ENCODE results near the gene AEN.

AEN gene, protein sequence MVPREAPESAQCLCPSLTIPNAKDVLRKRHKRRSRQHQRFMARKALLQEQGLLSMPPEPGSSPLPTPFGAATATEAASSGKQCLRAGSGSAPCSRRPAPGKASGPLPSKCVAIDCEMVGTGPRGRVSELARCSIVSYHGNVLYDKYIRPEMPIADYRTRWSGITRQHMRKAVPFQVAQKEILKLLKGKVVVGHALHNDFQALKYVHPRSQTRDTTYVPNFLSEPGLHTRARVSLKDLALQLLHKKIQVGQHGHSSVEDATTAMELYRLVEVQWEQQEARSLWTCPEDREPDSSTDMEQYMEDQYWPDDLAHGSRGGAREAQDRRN

DNA sequence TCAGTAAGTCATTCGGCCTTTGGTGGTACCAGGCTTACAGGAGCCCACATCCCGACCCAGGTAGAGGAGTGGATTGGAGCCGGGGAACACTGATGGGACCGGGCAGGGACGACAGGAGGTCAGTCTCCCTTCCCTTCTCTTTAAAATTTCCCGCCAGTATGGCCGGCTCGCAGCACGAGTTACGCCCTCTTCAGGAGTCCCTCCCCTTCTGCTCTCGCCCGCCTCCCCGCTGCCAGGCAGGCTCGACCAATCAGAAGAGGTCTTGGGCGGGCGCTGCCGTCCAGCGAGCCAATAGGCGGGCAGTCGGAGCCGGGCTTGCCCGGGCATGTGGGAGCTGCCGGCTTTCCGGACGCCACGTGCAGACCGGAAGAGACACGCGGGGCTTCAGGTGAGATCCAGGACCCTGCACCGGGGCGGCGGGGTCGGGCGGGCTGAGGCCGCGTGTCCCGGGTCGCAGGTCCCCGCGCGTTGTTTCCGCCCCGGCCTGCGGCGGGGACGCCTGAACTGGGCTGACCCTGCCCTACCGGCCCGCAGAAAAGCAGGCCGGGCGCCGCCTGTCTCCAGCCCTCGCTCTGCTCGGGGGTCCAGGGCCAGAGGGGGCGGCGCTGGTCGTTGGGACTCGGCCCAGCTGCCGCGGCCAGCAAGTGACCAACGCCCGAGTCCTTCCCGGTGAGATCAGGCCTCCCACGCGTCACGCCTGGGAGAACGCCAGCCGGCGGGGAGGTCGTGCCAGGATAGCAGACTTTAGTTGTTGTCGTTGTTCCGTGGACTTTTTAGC, at the start of gene AEN:
Gene AEN, plus strand, starts transcription at position 346 of the 778 bp plus-strand sequence. CDS start 4,870 bp downstream, outside the sequence.
- peak; percentile 96 for DNase-seq

DNA sequence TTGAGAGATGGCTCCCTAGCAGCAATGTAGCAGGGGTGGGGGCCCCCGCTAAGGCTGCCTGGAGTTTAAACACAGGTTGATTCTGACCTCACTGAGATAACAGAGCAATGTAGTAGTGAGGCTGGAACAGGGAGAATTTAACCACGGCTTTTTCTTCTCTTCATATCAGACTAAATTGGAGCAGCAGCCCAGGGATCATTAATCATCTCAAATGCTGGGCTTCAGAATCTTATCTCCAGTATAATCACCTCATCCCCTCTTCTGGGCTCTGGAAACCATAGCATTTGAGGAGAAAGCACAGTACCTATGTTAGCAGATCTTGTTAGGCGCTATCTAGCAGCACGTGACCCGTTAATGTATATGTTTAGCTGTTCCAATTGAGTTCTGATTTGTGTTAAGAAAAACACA, 49.3 kb upstream of the AEN start:
- no peak for DNase-seq

DNA sequence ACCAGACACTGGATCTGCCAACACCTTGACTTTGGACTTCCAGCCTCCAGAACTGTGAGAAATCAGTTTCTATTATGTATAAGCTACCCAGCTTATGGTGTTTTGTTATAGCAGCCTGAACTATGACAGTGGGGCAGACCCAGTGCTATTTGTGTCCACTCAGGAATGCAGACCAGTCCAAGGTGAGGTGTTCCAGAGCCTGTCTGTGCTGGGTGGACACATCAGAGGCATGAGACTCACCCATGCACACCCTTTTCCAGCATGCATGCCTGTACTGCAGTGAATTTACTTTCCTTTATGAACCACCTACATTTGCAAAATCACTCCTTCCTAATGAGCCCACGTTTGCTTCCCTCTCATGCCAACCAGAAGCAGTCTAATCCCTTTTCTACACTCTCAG, 47.1 kb upstream of the AEN start:
- no peak for DNase-seq

DNA sequence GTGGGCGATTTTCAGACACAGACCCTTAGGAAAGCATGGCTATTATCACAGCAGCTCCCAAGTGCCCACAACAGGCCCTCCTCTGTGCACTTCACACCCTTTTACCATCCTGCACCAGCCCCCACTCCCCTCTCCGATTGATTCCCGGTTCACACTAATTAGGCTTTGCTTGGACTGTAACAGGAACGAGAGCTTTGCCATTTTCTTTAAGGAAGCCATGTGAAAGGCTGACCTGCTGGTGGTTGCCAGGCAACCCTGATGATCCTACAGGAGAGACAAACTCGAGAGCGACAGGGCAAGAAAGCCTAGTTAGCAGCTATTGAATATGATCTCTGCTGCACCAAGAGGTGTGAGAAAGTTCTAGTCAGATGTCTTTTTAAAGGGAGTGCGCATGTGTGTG, 46.5 kb upstream of the AEN start:
- no peak for DNase-seq

DNA sequence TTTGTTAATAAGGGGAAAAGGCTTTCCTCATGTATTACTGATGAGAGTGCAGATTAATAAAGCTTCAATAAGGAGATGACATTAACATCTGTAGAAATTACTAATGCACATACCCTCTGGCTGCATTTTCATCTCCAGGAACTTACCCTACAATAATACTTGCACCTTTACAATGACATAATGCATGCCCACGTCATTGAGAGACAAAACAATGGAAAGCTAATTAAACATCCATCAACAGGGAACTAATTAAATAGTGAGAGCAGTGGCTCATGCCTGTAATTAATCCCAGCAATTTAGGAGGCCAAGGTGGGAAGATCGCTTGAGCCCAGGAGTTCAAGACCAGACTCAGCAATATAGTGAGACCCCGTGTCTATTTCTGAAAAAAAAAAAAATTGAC, 41.8 kb upstream of the AEN start:
- DNase-seq, result no peak

DNA sequence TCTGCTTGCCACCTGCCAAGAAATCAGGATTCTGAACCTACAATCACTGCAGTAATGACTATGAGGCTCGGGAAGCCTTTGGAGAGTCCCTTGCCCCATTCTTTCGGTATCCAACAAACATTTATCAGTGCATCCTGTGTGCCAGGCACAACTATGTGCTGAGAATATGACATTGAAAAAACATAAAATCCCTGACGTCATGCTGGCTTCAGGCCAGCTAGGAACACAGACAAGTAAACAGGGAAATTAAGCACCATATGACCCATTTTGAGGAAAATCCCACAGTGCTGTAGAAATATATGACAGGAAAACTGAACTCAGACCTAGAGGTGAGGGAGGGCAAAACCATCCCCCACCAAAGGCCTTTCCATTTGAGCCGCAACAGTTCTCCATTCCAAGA, 40.6 kb upstream of the AEN start:
- no peak for DNase-seq

DNA sequence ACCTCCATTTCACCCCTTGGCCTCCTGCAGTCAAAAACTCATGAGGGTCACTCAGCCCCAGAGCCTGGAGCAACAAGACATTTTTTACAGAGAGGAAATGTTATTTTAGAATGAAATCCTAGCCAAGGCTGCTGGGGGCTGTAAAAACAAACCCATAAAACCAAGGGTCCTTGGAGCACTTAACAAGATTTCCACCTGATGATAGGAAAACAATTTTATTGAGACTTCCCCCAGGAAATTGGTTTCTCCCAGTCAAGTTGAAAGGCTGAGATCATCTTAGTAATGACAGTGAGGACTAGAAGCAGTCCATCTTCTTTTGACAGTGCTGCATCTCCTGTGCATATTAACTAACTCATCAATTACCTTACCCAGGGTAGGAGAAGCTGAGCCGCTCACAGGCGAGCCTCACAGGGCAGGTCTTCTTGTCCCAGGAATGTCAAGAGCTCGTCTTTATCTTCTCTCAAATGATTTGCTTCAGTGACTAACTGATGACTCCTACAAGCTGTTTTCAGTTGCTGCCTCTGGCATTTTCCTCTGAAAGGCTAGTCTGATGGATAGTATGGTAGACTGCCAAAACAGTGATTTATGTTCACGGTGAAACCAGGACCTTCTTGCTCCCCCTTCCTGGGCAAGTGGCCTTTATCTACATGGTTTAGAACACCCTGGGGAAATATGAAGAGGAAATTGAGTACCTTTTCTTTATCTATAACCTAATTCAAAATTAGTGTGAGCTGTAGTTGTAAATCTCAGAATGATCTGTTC, 34.6 kb upstream of the AEN start:
- no peak for DNase-seq

DNA sequence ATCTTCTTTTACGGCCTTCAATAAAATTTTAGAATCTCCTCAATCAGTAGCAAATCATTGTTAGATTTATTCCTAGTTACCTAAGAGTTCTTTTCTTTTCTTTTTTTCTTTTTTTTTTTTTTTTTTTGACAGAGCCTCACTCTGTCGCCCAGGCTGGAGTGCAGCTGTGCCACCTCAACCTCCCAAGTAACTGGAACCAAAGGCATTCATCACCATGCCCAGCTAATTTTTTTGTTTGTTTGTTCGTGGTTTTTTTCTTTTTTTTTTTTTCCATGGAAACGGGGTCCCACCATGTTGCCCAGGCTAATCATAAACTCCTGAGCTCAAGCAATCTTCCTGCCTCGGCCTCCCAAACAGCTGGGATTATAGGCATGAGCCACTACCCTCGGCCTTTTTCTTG, 30.4 kb upstream of the AEN start:
- DNase-seq, result no peak

DNA sequence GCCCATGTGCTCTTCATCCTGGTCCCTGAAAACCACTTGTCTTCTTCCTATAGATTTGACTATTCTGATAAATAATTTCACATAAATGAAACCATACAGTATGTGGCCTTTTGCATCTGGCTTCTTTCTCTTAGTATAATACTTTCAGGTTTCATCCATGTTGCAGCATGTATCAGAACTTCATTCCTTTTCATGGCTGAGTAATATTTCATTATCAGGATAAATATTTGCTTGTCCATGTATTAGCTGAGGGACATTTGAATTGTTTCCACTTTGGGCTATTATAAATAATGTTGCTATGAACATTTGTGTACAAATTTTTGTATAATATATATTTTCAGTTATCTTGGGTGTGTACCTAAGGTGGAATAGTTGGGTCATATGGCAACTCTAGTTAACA, 29.8 kb upstream of the AEN start:
- DNase-seq, result no peak

DNA sequence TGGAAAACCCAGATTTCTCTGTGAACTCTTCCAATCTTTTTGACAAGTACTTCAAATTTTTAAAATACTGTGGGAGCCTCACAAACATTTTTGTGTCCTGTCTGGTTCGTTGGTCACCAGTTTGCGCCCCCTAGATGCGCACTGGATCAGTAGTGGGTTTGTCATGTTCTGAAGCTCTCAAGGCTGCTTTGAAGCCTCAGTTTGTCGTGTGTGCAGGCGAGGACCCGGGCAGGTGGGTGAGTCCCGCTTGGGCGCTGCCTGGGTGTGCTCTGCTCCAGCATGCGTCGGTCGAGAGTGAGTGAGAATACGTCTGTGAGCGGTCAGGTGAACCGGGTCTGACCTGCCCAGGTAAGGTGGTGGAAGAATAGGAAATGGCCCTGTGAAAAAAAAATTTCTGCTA, 17.3 kb upstream of the AEN start:
- DNase-seq, result no peak

DNA sequence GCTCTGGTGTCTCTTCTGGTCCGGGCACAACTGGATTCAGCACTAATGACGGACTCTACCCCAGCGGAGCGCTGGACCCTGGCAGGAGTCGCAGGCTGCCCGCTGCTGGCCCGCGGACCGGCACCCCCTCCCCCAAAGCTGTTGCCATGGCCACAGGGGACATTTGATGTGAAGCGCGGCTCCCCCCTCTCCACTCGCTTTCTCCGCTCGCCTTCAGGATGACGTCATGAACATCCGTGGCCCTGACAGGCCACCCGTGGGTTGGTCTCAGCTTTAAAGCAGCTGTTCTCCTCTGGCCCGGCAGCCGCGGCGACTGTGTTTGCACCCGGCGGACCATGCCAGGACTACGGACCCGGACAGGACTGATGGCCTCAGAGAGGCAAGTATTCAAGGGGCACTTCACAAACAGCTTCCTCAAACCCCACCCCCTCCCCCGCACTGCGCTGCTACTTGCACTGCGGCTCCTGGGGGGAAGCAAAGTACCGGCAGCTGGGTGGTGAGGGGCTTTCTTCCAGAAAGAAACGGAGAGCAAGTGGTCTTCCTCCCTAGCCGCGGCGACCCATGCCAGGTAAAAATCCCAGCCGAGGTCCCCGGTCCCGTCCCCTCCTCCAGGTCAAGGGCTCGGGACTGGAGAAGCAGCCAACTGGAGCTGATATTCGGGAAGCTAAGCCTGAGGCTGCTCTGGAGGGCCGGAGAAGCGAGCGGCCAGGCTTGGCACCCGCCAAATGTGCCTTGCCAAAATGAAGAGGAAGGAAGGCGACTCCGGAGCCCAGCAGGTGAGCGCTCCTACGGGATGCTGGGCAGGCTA, 16.6 kb upstream of the AEN start:
- no peak for DNase-seq

DNA sequence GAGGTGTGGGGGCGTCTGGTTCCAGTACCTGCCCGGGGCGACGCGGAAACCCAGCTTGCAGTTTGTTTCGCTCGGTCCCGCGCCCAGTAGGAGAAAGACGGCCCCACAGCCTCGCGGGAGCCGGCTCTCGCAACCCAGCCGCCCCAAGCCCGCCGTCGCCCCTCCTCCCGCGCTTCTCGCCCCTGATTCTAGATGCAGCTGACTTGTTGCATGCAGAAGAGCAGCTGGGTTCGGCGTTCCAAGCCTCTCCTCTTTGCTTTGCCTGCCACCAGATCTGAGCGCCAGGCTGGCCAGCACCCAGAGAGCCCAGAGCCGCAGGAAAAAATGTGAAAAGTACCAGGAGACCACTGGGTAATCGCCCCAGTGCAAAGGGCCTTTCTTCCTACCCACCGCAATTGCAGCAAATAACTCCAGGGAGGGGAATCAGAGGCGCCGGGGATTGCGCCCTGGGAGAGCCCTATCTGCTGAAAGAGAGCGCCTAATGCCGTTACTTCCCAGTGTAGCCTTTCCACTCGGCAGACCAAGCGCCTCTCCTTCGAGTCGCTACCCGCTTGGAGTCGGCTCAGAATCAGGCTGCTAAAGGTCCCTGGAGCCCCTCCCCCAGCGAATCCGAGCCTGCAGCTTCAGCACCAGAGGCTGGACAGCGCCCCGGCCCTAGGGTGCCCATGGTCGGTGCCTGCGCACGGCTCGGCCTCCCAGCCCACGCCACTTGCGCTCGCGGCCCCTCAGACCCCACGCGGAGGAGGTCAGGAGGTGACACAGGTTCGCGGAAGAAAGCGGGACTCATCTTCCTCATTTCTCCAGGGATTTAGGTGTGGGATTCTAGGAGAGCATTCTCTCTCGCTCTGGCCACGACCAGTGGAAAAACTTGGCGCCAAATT, 15.7 kb upstream of the AEN start:
- peak; percentile 67 for DNase-seq

DNA sequence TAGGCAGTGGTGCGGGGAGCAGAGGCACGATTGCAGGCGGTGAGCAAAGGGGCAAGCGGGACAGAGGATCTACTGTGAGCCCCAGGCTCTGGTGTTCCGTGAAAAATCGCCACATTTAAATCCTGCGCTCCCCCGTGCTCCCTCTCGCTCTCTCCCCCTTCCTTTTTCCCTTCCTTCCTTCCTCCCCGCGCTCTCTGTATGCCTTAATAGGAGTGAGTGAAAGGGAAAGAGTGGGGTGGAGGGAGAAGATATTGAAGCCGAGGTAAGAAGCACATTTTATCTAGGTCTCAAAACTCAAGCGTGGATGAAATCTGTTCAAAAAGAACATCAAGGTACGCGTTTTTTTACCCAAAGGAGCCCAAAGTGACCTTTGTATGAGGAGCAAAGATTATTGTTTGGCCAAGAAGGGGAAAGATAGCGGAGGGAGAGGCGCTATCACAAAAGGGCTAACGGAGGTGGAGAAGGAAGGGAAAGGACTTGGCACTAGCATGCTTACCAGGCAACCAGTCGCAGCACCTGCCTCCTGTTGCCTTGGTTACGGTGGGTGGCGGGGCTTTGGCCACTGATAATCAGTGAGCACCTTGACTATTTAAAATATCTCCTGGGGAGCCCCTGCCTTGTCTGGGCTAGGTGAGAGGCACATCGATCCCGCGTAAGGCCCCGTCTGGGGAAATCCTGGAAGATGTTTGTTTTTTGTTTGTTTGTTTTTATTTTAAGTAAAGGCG, 14.9 kb upstream of the AEN start:
- DNase-seq, result no peak

DNA sequence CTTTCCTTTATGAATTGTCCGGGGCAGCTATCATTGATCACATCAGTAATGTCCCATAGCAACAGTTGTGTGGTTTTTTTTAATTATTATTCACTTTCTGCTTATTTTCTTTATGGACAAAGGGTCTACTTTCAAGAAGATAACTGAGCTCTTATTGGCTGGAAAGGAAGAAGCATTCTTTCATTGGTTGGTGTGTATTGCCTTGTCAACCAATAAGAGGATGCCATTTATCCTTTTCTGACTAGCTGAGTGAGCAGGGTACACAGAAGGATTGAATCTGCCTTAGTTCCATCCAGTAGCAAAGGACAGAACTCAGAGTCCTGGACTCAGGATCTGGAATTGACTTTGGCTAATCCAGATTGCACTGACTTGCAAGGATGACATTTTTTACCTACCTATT, 13.2 kb upstream of the AEN start:
- no peak for DNase-seq

DNA sequence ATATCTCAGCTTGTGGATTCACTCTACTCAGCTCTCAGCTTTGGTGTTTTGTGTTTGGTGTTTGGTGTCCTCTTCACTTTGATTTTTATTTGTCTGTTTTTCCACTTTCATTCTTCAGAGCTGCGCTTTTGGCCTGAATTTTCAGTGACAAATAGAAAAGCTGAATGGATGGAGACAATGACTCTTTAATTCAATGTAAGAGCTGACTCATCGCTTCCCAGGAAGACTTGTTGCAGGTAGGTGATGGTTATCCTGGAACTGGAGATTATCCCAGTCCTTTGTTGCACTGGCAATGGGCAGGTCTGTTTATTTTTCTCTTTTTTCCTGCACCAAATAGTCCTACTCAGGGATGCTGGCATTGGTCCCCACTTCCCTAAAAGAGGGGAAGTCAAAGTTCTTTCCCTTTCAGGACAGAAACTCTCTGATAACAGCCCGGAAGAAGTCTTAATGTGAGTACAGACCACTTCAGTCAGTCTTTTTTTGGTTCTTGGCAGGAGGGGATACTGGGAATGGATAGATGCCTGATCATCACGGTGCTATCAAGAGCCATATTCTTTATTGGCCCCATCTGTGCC, 12.4 kb upstream of the AEN start:
- no peak for DNase-seq

DNA sequence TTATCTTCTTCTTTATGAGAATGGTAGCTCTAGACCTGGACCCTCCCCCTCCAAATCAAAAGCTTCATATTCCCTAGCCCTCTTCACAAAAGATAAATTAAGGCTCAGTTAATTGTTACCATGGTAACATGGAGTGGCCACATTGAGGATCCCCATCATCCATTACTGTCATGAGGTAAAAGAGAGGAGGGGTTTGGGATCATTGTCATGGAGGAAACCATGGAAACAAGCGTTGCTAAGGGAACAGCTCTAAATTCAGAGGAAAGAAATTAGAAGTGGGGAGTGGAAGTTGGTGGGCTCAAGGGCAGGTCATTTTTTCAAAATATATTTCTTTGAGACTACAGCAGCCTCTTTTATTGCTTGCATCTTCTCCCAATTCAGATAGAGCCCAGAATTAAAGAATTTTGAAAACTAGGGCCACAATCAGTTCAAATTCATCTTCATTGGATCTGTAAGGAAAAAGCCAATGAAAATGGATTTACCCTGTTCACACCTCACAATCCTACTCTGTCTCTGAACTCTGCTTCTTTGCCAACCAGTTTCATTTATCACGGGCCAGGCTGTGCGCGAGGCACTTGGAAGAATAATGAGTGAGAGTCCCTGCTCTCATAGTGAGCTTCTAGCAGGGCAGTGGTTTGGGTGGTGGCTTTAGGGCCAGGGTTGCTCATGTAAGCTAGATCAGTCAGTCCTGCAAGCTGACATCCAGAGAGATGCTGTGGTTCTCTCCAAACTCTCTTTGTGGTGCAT, 11.6 kb upstream of the AEN start:
- no peak for DNase-seq

DNA sequence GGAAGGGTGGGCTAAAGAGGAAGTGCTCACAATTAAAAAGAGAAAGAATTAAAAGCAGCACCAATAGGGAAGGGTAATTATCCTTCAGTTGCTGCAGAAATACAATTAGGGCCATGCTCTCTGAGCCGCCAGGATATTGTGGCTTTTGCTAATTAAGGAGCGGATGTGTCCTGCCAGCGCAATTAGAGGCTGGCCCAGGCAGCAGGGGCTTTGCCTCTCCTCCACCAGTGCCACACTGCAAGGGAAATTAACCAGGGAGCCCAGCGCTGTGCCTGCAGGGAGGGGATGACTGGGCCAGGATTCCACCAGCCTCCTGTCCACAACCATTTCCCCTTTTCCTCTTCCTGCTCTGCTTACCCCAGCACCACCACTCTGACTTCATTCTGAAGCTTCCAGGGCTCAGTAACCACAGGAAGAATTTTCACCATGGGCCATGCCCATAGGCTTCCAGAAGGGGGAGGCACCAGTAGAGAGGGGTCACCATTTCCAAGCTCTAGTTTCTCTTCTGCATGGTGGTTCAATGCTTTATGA, 10.4 kb upstream of the AEN start:
- no peak for DNase-seq

DNA sequence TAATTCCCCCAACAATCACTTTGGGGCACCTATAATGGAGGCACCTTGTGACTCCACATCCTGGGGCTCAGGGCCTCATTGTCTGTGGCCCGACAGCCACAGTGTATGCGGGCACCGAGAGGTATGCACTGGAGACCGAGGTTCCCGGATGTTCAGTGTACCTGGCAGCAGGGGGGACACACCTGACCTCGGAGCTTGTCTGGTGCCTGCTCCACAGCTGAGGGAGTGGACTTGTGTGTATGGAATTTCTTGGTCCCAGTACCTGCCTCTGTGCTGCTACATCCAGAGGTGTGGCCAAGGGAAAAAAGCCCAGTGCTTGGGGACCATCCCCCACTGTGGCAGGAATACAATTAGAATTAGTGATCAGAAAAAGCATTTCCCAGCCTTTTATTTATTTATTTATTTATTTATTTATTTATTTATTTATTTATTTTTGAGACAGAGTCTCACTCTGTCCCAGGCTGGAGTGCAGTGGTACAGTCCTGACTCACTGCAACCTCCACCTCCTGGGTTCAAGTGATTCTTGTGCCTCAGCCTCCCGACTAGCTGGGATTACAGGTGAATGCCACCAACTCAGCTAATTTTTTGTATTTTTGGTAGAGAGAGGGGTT, 8.8 kb upstream of the AEN start:
- DNase-seq, result no peak

Measured in activated CD4-positive, alpha-beta T cell treated with anti-CD3 and anti-CD28 coated beads for 48 hours (primary cell).